NCI-H2029 treated with DMSO at 0.1 percent for 48 hours (cell line): ENCODE data around the gene SMARCD1.
A peak's percentile ranks its signal among the peaks of the same experiment; 100 is the strongest.

Experiments used
- DNase-seq: peaks from one replicate; lab custom pipeline; 2025; lab: John Stamatoyannopoulos, UW

Gene SMARCD1

DNA sequence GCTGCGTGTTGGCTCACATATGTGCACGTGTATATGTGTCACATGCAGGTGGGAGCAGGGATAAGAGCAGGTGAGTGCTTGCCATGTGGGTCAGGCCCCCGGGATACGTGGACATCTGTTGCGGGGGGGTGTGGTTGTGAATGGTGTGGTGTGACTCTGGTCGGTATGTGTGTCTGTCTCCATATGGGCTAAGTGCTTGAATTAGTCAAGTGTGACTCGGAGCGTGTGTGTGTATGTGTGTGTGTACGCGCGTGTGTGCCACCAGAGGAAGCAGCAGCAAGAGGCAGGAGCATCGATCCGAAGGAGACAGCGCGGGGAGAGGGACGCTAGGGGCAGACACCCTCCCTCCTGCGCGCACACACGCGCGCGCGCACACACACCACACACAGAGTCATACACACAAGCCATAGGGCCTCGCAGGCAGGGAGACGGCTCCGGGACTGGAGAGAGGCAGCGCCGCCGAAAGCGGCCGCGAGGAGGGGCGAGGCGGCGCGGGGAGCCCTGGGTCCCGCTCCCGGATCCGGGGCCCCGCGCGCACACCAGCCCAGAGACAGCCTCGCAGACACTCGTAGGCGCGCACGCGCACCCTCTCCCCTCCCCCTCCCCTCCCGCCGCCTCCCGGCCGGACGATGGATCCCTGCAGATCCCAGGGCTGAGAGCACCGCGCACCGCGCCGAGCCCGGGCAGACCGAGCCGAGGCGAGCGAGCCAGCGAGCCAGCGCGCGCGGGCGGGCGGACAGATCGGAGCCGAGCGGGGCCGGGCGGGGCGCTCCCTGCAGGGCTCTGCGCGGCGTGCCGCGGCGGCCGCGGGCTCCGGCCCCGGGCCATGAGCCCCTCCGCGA is 27.9 kb upstream of the SMARCD1 start, which contains the start of gene ASIC1:
Gene ASIC1, plus strand, starts transcription at position 597 of the 842 bp plus-strand sequence. CDS start 1,171 bp downstream, outside the sequence.
- no peak for DNase-seq

DNA sequence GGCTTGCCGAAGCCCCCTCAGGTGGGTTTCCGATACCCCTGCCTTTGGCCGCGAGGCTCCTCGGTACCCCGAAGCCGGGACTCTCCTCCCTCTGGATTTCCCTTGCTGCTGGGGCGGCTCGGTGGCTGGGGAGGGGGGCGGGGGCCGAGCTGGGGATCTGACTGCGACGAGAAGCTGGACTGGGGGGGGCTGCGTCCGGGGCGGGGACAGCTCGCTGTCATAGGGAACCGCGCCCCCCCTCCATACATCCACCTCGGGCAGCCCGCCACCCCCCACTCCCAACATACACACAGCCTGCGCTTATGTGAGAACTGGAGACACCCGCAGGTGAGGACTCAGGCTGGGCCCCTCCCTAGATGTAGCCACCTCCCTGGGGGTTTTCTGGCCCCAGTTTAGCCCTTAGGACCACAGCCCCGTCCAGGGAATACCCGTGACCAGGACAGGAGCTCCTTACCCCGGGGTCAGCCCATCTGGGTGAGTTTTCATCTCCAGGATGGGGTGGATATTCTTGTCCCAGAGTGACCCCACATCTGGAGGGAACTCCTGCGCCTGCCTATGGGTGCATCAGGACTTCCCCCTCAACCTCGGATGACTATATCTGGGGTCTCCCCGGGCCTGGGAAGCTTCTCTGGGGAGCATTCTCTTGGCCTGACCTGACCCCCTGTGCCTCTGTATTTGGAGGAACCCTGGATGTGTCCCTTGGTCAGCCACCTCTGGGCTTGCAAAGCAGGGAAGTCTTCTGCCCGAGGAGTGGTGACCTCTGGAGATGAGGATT is 27.1 kb upstream of the SMARCD1 start:
- DNase-seq, result no peak

- no peak for DNase-seq
Observed at GRCh38 chr12:50058743-50059312, 26.3 kb upstream of the SMARCD1 start.

GRCh38 chr12:50059440-50060119 is 25.6 kb upstream of the SMARCD1 start:
- DNase-seq, result no peak

GRCh38 chr12:50060120-50060468 is 25.0 kb upstream of the SMARCD1 start:
- no peak for DNase-seq

DNA sequence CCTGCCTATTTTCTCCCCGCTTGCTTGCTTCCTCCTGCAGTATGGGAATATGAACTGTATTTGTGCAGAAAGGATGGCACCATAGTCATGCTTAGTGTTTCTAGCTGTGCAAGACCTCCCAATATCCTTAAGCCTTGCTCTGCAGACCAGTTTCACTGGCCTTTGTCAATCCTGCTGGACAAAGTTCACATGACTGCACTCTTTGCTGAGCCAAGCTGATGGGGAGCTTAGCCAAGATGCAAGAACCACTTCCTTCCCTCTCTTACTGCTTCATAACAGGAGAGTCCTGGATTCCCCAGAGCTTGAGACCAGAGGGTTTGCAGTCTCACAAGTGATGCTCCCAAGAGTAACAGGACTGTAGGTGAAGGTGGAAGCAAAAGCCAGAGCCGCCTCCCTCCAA is 24.0 kb upstream of the SMARCD1 start:
- DNase-seq, result no peak

DNA sequence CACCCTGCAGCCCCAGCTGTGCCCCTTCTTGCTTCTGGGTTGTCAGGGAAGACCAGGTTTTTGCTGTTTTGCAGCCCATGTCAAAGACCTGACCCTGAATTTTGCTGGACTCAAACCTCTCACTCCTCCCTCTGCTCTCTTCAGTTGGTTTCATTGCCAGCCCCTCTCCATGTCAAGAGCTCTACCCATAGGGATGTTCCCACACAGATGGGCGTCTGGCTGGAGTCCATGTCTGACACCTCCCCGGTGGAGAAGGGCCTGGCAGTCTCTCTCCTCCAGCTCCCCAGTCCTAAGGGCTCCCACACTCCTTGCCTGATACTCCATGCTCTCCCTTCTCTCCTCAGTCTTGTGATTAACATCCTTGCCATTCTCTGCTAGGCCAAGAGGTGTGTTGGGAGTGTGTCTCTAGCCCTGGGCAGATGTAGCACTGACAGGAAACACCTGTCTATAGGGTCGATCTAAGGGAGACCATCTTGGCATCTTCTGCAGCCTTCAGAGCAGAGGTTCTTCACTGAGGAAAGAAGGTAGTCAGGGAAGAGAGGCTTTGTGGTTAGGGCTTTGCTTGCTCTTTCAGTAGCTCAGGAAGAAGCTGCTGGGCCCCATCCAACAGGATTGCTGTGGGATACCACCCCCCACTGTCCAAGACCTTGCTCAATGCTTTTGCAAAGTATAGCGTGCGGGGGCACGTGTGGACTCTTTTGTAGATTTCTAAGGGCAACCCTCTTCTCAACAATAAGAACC is 23.0 kb upstream of the SMARCD1 start:
- DNase-seq, result no peak

DNA sequence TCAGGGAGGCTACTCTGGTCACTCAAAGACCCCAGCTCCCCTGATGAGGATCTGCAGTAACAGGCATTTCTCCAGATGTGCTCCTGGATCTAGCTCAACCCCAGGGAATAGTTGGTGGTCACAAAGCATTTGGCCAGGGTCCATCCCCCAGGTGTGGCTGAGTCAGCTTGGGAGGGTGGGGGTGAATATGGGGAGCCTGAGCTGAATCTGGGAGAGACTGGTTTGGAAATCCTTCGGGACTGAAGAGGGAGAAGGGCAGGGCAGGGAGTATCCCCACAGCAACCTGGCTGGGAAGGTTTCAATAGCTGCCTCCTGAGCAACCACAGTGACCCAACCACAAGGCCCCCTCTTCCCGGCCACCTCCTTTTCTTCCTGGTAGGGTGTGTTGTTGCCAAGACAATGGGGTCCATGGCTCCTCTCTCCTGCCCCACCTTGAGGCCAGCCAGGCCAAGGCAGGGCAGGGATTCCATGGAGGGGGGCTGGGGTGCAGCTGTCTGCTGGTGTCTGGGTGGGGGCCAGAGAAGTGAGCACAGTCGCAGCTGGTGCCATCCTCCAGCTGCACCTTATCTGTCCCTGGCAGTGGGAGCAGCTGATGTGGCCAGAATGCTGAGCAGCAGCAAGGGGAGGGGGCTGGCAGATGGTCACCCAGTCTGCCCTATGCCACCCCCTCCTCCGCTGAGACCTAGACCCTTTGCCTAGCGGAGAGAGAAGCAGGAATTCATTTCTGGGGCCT is 22.2 kb upstream of the SMARCD1 start:
- no peak for DNase-seq

GRCh38 chr12:50065726-50066310 is 19.3 kb upstream of the SMARCD1 start:
- DNase-seq, result no peak

DNA sequence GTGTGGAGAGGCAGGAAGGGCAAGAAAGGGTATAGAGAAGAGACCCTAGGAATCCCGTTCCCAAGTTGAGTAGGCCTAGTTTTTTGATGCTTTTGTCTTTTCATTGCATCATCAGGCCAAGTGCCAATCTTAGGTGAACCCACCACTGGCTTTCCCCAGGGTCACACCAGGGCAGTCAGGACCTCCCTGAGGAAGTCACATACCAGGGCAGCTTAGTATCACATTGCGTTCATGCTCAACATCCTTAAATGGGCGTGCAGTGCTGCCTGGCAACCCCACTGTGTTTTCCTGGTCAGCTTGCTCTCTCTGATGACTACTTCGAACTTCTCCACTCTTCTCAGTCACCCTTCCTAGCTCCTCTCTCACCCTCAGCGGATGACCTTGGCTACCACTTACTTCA is 18.7 kb upstream of the SMARCD1 start:
- no peak for DNase-seq

DNA sequence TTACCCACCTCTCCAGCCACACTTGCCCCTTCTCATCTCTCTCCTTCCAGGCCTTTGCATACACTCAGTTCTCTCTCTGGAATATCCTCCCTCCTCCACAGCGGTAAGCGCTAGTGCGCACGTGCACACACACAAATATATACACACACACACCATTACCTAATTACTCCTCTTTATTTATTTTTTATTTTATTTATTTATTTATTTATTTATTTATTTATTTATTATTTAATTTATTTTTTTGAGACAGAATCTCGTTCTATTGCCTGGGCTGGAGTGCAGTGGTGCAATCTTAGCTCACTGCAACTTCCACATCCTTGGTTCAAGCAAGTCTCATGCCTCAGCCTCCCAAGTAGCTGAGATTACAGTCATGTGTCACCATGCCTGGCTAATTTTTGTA is 16.1 kb upstream of the SMARCD1 start:
- no peak for DNase-seq

- DNase-seq, result no peak
Observed at GRCh38 chr12:50069539-50069938, 15.6 kb upstream of the SMARCD1 start.

DNA sequence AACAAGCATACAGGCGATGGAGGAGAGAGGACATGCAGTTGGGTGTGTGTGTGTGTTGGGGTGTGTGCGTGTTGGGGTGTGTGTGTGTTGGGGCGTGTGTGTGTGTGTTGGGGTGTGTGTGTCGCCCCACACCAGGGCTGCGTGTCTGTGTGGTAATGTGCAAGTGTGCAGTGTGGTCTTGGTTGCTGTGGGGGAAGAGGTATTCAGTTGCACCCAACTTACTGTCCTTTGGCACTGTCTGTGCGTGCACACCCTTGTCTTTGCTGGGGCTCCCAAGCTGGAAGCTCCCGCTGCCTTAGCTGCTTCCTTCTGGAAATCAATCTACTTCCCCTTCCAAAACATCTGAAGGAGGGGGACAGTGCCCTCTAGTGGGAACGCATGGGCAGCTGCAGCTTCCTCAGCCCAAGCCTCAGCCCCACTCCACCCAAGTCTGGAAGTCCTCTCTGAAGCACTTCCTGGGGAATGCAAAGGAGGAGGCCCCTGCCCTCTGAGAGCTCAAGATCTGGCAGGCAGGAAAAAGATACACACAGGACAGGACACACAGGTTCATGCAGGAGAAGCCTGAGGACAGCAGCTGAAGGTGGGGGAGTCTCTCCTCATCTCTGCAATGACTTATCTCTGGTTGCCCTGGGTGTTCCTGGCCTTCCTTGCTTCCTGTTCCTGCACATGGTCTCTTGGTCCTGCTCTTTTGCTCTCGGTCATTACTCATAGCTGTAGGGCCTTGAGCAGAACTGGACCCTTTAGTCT is 14.7 kb upstream of the SMARCD1 start:
- peak; percentile 53 for DNase-seq

DNA sequence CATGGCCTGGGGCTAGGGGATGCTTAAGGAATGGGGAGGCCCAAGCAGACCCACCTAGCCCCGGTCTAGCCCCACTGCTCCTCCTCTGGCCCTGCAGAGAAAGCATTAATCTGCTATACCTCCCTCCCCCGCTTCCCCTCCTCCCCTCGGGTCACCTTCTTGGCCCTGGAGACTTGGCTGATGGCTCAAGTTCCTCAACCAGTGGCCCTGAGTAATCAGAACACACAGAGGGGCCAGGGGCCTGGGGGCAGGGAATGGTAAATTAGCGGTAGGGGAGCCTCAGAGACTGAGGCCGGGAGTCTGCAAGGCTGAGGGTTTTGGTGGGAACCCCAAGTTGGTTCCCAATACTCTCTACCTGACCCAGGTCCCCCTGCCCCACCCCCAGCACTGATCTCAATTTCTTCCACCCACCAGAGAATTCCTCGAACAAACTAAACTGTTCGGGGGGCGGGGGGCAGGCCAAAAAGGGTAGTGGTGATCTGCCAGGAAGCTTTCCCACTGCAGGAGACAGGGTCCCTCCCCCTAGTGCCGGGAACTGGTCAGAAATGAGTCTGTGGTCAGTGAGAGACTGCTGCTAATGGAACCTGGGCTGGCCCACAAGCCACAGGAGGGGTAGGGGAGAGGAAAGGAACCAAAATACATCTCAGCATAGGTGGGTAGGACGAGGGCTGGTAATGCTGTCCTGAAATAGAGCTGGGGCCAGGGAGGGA is 12.8 kb upstream of the SMARCD1 start:
- no peak for DNase-seq

DNA sequence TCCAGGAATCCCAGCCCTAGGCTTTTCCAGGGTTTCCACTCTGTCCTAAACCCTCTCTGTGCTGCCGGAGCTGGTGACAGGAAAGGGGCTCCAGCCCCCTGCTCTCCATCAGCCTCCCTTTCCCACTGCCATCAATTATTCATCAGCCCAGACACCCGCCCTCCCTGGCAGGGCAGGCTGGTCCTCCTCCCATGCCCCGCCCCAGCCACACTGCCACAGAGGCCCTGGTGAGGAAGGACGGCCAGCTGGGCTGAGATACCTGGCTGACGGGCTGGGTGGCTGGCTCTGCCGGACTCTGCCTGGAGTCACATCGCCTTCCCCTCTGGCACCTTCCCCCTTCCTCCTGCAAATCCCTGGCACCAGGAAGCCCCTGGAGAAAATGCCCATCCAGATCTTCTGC is 11.9 kb upstream of the SMARCD1 start:
- no peak for DNase-seq

DNA sequence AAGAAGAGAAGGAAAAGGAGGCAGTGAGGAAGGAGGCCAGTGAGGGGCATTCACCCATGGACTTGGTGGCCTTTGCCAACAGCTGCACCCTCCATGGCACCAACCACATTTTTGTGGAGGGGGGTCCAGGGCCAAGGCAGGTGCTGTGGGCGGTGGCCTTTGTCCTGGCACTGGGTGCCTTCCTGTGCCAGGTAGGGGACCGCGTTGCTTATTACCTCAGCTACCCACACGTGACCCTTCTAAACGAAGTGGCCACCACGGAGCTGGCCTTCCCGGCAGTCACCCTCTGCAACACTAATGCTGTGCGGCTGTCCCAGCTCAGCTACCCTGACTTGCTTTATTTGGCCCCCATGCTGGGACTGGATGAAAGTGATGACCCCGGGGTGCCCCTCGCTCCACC is 11.4 kb upstream of the SMARCD1 start:
- no peak for DNase-seq

DNA sequence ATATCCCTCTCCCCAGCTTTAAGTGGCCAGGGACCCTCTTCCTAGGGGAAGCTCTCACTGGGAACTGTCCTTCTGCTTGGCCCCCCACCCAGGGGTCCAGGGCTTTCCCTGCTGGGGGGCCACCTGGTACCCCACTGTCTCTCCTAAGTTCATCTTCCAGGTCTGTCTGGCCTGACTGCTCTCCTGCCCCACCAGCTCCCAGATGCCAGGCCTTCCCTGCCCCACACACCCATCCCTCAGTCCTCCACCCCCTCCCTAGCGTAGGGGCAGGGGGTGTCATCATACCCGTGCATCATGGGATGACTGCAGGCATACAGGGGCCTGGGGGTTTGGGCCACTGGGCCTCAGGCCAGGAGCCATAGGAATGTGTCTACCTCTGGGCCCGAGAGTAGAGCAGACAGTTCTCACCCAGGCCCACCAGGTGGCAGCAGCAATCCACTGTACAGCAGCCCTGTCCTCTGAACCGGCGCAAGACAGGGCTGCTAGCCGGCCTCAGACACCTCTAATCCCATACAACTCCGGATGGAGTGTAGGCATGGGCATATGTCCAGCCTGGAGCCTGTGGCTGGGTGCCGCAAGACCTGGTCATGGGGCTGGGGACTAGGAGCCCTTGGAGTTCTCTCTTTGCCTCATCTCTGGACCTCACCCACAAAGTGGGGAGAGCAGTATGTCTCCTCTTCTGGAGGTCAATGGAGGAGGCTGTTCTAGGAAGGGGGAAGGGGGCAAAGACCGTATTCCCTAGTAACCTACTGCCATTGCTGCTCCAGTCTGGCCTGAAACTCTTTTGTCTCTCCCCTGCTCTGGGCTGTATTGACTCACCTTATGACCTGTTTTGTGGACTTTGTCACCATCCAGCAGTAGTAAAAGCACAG is 10.0 kb upstream of the SMARCD1 start:
- DNase-seq, result peak; percentile 62

- DNase-seq, result no peak
Observed at GRCh38 chr12:50075808-50076170, 9.4 kb upstream of the SMARCD1 start.
